ENCODE results near the gene CAMK4.

- TF ChIP-seq POLR2A (IDR thresholded peaks at IDR 0.05) (no peak), CTCF (IDR thresholded peaks at IDR 0.05) (no peak), POLR2AphosphoS5 (IDR thresholded peaks at IDR 0.05) (no peak)
These were observed 261.9 kb downstream of the CAMK4 start for GRCh38 chr5:111486055-111486454.

Measured in prostate gland (tissue), 2 donors.